ENCODE results near the gene DCUN1D2.

DCUN1D2 gene

DNA sequence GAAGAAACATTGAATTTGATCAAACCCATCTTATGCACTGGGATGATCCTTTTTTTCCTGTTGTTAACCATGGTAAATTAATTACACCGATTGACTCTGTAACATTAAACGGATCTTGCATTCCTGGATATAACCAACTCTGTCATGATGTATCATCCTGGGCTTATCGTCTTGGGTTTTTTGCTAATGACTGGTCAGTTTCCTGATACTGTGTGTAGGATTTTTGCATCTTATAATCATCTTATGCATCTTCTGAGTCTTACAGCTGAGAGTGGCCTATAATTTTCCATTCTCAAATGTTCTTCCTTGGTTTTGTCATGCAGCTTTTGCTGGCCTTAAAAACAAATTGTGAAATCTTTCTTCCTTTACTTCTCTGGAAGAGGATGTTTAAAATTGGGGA, 12.8 kb downstream of the DCUN1D2 start:
- no peak overlapping the region for H3K4me3 ChIP-seq (replicated peaks; ENCODE audit: insufficient read depth, low read length)
- H3K27ac ChIP-seq (replicated peaks), result no peak overlapping the region
- no peaks in the 10 kb centered on the region for H3K27me3 ChIP-seq (ENCODE audit: insufficient read depth, poor library complexity, severe bottlenecking)
- TF ChIP-seq, protein P1, sequence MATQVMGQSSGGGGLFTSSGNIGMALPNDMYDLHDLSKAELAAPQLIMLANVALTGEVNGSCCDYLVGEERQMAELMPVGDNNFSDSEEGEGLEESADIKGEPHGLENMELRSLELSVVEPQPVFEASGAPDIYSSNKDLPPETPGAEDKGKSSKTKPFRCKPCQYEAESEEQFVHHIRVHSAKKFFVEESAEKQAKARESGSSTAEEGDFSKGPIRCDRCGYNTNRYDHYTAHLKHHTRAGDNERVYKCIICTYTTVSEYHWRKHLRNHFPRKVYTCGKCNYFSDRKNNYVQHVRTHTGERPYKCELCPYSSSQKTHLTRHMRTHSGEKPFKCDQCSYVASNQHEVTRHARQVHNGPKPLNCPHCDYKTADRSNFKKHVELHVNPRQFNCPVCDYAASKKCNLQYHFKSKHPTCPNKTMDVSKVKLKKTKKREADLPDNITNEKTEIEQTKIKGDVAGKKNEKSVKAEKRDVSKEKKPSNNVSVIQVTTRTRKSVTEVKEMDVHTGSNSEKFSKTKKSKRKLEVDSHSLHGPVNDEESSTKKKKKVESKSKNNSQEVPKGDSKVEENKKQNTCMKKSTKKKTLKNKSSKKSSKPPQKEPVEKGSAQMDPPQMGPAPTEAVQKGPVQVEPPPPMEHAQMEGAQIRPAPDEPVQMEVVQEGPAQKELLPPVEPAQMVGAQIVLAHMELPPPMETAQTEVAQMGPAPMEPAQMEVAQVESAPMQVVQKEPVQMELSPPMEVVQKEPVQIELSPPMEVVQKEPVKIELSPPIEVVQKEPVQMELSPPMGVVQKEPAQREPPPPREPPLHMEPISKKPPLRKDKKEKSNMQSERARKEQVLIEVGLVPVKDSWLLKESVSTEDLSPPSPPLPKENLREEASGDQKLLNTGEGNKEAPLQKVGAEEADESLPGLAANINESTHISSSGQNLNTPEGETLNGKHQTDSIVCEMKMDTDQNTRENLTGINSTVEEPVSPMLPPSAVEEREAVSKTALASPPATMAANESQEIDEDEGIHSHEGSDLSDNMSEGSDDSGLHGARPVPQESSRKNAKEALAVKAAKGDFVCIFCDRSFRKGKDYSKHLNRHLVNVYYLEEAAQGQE (IDR thresholded peaks at IDR 0.05; ENCODE audit: insufficient replicate concordance, low read depth), result no peak
- TF ChIP-seq POLR2AphosphoS5 (IDR thresholded peaks at IDR 0.05; ENCODE audit: low read depth) (no peak), GABPA (IDR thresholded peaks at IDR 0.05; ENCODE audit: low read depth) (no peak), SPI1 (IDR thresholded peaks at IDR 0.05; ENCODE audit: borderline replicate concordance, low read depth) (no peak)
- TF ChIP-seq, protein P2, sequence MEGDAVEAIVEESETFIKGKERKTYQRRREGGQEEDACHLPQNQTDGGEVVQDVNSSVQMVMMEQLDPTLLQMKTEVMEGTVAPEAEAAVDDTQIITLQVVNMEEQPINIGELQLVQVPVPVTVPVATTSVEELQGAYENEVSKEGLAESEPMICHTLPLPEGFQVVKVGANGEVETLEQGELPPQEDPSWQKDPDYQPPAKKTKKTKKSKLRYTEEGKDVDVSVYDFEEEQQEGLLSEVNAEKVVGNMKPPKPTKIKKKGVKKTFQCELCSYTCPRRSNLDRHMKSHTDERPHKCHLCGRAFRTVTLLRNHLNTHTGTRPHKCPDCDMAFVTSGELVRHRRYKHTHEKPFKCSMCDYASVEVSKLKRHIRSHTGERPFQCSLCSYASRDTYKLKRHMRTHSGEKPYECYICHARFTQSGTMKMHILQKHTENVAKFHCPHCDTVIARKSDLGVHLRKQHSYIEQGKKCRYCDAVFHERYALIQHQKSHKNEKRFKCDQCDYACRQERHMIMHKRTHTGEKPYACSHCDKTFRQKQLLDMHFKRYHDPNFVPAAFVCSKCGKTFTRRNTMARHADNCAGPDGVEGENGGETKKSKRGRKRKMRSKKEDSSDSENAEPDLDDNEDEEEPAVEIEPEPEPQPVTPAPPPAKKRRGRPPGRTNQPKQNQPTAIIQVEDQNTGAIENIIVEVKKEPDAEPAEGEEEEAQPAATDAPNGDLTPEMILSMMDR (IDR thresholded peaks at IDR 0.05; ENCODE audit: insufficient read depth, low read length), result no peak
- no peak for DNase-seq (ENCODE audit: low read depth in 1 of 2, low spot score in 1 of 2)

DNA sequence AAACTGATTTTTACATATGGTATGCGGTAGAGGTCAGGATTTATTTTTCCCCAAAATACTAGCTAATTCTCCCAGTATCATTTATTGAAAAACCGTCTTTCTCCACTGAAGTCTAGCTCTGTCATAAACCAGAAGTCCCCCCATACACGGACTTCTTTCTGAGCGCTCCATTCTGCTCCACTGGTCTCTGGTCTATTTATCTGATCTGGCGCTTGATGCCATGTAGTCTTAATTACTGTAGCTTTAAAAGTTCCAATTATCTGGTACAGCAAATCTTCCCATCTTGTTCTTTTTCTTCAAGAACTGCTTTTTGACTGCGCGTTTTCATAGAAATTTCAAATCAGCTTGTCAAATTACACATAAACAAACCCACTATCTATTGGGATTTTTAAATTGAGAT, 13.7 kb downstream of the DCUN1D2 start:
- no peak for DNase-seq (ENCODE audit: low read depth in 1 of 2, low spot score in 1 of 2)
- TF ChIP-seq GABPA (IDR thresholded peaks at IDR 0.05; ENCODE audit: low read depth) (no peak), SPI1 (IDR thresholded peaks at IDR 0.05; ENCODE audit: borderline replicate concordance, low read depth) (no peak)
- TF ChIP-seq, protein P2 (IDR thresholded peaks at IDR 0.05; ENCODE audit: insufficient read depth, low read length), result no peak
- TF ChIP-seq, protein P1 (IDR thresholded peaks at IDR 0.05; ENCODE audit: insufficient replicate concordance, low read depth), result no peak
- Histone ChIP-seq H3K27me3 (ENCODE audit: insufficient read depth, poor library complexity, severe bottlenecking) (no peaks in the 10 kb centered on the region), H3K4me3 (replicated peaks; ENCODE audit: insufficient read depth, low read length) (no peak overlapping the region), H3K27ac (replicated peaks) (no peak overlapping the region)

DNA sequence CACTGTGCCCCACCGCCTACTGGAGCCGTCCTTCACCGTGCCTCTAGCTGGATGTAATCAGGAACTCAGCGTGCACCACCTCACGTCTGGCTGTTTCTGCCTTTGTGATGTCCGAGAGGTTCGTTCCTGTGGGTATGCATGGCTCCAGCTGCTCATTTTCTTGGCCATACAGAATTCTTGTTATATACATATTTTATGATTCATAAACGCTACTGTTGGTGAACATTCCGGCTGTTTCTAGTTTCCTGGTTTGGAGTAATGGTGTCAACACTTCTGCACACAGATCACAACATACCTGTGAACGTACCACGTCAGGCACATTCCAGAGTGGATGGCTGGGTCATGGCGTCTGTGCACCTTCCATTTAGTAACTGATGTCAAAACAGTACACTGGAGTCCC, 14.6 kb downstream of the DCUN1D2 start:
- TF ChIP-seq GABPA (IDR thresholded peaks at IDR 0.05; ENCODE audit: low read depth), result no peak
- no peak for TF ChIP-seq POLR2AphosphoS5 (IDR thresholded peaks at IDR 0.05; ENCODE audit: low read depth)
- no peak for TF ChIP-seq SPI1 (IDR thresholded peaks at IDR 0.05; ENCODE audit: borderline replicate concordance, low read depth)
- TF ChIP-seq, protein P1 (IDR thresholded peaks at IDR 0.05; ENCODE audit: insufficient replicate concordance, low read depth), result no peak
- TF ChIP-seq, protein P2 (IDR thresholded peaks at IDR 0.05; ENCODE audit: insufficient read depth, low read length), result no peak
- H3K27ac ChIP-seq (replicated peaks), result no peak overlapping the region
- DNase-seq (ENCODE audit: low read depth in 1 of 2, low spot score in 1 of 2), result no peak
- H3K4me3 ChIP-seq (replicated peaks; ENCODE audit: insufficient read depth, low read length), result no peak overlapping the region
- no peaks in the 10 kb centered on the region for H3K27me3 ChIP-seq (ENCODE audit: insufficient read depth, poor library complexity, severe bottlenecking)

Data from HL-60 (cell line).